ENCODE data around the gene APC.

APC gene

DNA sequence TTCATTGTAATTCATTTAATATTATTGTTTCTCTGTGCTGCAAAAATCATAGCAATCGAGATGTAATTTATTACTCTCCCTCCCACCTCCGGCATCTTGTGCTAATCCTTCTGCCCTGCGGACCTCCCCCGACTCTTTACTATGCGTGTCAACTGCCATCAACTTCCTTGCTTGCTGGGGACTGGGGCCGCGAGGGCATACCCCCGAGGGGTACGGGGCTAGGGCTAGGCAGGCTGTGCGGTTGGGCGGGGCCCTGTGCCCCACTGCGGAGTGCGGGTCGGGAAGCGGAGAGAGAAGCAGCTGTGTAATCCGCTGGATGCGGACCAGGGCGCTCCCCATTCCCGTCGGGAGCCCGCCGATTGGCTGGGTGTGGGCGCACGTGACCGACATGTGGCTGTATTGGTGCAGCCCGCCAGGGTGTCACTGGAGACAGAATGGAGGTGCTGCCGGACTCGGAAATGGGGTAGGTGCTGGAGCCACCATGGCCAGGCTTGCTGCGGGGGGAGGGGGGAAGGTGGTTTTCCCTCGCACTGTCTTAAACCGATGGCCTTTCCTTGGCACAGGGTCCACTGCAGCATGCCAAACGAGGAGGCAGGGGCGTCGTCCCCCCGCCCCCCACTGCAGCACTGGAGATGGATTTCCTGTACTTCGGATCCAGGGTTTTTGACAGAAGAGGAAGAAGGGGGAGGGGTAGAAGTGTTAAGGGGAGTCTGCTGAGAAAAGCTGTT is at the start of gene APC:
APC (plus strand) TSS at position 423 of the 728 bp plus-strand sequence. CDS start 17,006 bp downstream, outside the sequence.
- peak; percentile 87 for DNase-seq (ENCODE audit: low spot score)

- DNase-seq (ENCODE audit: low spot score), result no peak
Observed at GRCh38 chr5:112689155-112689909, 48.4 kb upstream of the APC start.

GRCh38 chr5:112690605-112691338 is 46.9 kb upstream of the APC start:
- DNase-seq (ENCODE audit: low spot score), result no peak

DNA sequence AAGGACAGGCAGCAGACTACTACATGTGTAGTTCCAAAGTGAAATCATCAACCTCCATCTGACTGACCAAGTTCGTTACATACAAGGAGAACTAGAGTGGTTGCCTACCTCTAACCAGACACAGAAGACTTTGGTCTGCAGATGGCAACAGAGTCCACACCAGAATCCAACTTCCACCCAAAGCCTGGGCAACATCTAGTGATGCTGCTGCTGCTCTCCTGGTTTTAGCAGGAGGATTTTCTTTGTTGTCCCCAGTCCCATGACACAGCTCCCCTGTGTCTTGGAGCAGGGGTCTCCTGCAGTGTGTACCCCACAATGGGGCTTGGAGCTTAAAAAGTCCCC is 46.4 kb upstream of the APC start:
- DNase-seq (ENCODE audit: low spot score), result no peak

- DNase-seq (ENCODE audit: low spot score), result peak; percentile 76
Observed at GRCh38 chr5:112691758-112692157, 45.9 kb upstream of the APC start.

GRCh38 chr5:112692472-112692871 is 45.2 kb upstream of the APC start:
- no peak for DNase-seq (ENCODE audit: low spot score)

DNA sequence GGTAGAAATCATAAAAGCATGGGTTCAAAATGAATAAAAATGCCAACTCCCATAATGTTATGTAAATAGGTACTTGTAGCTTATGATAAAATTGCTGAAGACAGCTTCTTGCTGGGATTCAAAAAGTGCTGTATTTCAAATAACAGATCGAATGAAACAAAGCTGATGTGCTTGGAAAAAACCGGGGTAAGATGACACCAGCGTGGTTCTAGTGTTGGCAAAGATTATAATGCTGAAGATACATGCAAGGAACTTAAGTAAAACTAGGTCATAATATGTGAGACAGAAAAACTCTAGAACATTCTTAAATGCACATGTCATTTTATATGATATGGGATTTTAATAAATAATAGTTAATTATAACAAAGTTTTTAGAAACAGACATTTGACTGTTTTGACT is 44.4 kb upstream of the APC start:
- no peak for DNase-seq (ENCODE audit: low spot score)

DNA sequence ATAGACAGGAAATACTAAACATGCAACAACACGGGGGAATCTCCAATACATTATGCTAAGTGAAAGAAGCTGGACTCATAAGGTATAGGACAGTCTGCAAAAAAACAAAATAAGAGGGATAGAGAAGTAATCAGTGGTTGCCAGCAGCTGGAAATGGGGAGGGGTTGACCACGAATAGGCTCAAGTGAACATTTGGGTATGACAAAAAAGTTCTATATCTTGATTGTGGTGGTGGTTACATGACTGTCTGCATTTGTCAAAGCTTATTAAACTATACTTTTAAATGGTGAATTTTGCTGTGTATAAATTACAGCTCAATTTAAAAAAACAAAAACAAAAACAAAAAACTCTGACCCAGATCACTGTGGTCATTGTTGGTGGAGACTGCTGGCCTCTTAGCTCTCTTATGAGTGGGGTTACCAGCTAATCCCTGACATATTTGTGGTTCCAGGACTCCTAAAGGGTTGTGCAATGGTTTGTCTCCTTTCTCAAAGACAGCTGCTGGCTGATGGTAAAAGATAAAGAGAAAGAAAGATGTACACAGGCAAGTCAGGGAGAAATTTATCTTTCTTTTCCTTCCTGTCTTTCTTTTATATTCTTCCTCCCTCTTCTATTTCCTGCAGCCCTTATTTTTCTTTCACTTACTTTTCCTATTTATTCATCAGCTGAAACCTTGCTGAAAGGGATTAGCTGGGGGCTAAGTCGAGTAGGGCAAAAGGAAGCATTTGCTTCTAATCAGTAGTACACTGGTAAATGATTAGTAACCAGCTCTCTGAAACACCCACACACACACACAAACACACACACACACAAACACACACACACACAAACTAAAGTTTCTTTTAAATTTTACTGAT is 42.6 kb upstream of the APC start:
- DNase-seq (ENCODE audit: low spot score), result peak; percentile 32

- DNase-seq (ENCODE audit: low spot score), result no peak
Observed at GRCh38 chr5:112696786-112697185, 40.9 kb upstream of the APC start.

GRCh38 chr5:112697322-112697721 is 40.4 kb upstream of the APC start:
- DNase-seq (ENCODE audit: low spot score), result no peak

GRCh38 chr5:112697833-112698232 is 39.9 kb upstream of the APC start:
- DNase-seq (ENCODE audit: low spot score), result no peak

- DNase-seq (ENCODE audit: low spot score), result peak; percentile 31
Observed at GRCh38 chr5:112703866-112704820, 33.5 kb upstream of the APC start.

DNA sequence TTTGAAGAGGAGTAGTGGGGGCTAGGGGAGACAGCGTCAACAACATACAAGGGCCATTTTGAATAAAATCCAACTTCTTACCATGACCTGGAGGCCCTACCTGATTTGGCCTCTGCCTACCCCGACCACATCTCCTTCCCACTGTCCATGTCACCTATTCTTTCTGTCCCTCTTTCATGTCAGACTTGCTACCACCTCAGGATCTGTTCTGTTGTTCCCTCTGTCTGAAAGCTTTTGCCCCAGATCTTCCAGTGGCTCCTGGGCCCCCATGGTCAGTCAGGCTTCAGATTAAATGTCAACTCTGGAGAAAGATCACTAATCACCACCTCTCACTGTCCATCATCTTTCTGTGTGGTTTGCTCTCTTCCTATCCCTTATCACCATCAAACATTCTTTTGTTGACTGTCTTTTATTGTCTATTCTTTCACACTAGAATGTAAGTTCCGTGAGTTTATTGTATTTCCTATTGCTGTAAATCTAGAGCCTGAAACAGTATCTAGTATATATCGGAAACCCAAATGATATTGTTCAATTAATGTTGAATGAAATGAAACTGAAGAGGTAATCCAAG is 31.2 kb upstream of the APC start:
- no peak for DNase-seq (ENCODE audit: low spot score)

GRCh38 chr5:112707187-112708102 is 30.2 kb upstream of the APC start:
- peak; percentile 100 for DNase-seq (ENCODE audit: low spot score)

- DNase-seq (ENCODE audit: low spot score), result peak; percentile 14
Observed at GRCh38 chr5:112708103-112708622, 29.5 kb upstream of the APC start.

DNA sequence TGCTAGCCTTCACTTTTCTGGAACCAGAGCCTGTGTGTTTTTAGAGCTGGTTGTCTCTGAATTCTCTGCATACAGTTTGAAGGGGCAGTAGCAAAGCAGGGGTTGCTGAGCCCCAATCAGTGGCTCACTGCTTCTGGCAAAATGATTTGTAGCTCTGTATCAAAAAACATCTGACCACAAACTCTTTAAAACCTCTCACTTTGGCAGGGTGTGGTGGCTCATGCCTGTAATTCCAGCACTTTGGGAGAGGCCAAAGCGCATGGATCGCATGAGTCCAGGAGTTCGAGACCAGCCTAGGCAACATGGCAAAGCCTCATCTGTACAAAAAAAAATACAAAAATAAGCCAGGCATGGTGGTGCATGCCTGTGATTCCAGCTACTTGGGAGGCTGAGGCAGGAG is 28.3 kb upstream of the APC start:
- no peak for DNase-seq (ENCODE audit: low spot score)

- no peak for DNase-seq (ENCODE audit: low spot score)
Observed at GRCh38 chr5:112710896-112711295, 26.8 kb upstream of the APC start.

DNA sequence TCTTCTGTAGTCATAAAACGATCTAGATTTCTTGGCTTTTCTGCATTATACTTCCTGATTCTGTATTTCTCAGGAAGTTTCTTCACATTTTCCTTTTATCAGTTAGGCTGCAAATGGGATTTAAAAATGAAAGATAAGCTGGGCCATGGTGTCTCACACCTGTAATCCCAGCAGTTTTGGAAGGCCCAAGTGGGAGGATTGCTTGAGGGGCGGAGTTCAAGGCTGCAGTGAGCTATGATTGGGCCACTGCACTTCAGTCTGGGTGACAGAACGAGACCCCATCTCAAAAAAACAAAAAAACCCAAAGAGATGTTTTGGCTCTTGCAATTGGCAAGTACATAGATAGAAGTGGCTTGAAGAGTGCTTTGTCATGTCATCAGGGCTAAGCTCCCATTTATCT is 26.2 kb upstream of the APC start:
- no peak for DNase-seq (ENCODE audit: low spot score)

DNA sequence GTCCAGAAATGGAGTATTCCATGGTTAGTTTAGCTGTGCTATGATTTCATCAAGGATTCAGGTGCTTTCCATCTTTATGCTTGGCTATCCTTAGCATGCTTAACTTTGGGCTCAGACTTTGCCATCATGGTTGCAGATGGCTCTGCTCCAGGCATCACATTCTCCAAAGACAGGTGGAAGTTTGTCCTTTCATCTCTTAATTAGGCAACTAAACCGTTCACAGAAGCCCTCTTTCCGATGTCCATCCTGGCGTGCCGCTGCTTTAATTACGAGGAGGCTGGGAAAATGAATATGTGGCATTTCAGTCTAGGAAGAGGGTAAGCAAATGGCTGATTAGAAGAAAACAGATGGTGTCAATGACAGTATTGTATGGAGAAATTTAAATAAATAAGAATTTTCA is 24.5 kb upstream of the APC start:
- DNase-seq (ENCODE audit: low spot score), result no peak

Data from hematopoietic multipotent progenitor cell treated with erythropoietin and hydrocortisone succinate and interleukin-3 and kit ligand, for 15 days (in vitro differentiated cells).